Sigmoid colon (tissue), 7 donors: ENCODE measurements around the gene TRIO. TPM values are rescaled to one million over a fixed set of nuclear protein-coding genes. Genes with fewer than 3 reads are reported as not detected.

Experiments
- DNase-seq: peaks from one replicate; pipeline ENCODE4 v3.0.0-alpha.2; 2019
- H3K27ac ChIP-seq, 4 donors: fragments of 200-600 bp; sonication (generic); one replicate each; pipeline ENCODE4 v1.5.1; 2016 to 2019; ENCODE audit warnings: mild to moderate bottlenecking in 1 of 4
- H3K27me3 ChIP-seq, 3 donors: fragments of 200-600 bp; sonication (generic); one replicate each; pipeline ENCODE4 v1.5.1; 2019; ENCODE audit warnings: mild to moderate bottlenecking in 1 of 3
- H3K36me3 ChIP-seq, 4 donors: fragments of 200-600 bp; sonication (generic); one replicate each; pipeline ENCODE4 v1.5.1; 2016 to 2019
- H3K4me1 ChIP-seq, 4 donors: fragments of 200-600 bp; sonication (generic); one replicate each; pipeline ENCODE4 v1.5.1; 2017 to 2019
- H3K4me3 ChIP-seq, 4 donors: fragments of 200-600 bp; sonication (generic); one replicate each; pipeline ENCODE4 v1.5.1; 2017 to 2019; ENCODE audit warnings: mild to moderate bottlenecking in 2 of 4, moderate library complexity in 1 of 4
- H3K9me3 ChIP-seq, 4 donors: fragments of 200-600 bp in 3 of 4; sonication (generic) in 3 of 4; one replicate each; pipeline versions ENCODE4 v1.5.1 to v1.6.1; 2013 to 2019
- CTCF ChIP-seq, 4 experiments: fragments of 450-650 bp in 3 of 4; fragments of 200-600 bp in 1 of 4; IDR thresholded peaks; one replicate each; pipeline ENCODE4 v1.5.1; 2016 to 2019; ENCODE audit warnings: antibody characterized with exemption in 4 of 4, mild to moderate bottlenecking in 3 of 4, moderate library complexity in 2 of 4
- EP300 ChIP-seq, 4 donors: sonication (generic); formaldehyde crosslinking; IDR thresholded peaks; one replicate each; pipeline ENCODE4 v1.6.1; 2017; ENCODE audit warnings: antibody characterized with exemption in 4 of 4
- POLR2A ChIP-seq, 2 donors: fragments of 450-650 bp; IDR thresholded peaks; one replicate each; pipeline ENCODE4 v1.6.1; 2016; ENCODE audit warnings: antibody characterized with exemption in 2 of 2, mild to moderate bottlenecking in 2 of 2, moderate library complexity in 2 of 2
- POLR2AphosphoS5 ChIP-seq, 4 donors: sonication (generic); formaldehyde crosslinking; IDR thresholded peaks; one replicate each; pipeline ENCODE4 v1.6.1; 2017; ENCODE audit warnings: antibody characterized with exemption in 4 of 4
- WGBS, 2 donors: extraction: QIAGEN DNeasy Blood & Tissue Kit; methylation state at CpG; one replicate each; pipeline ENCODE4 v1.1.7; 2013; 5-methylcytosine and 5-hydroxymethylcytosine counted together
- intact Hi-C: fragments of 100-400 bp; cut with DNase I; formaldehyde crosslinking; loops from one replicate; pipeline ENCODE4 v1.15.1; 2023
- polyA plus RNA-seq, 3 donors: library from polyadenylated mRNA; stranded (reverse); fragments of 200-250 nt; gene quantifications; one replicate each; pipeline ENCODE4 v1.2.3, GENCODE V29; 2013
- total RNA-seq, 4 donors: library from RNA; depleted of rRNA; stranded (reverse); fragments of >200 nt; gene quantifications; one replicate each; pipeline ENCODE4 v1.1.0, GENCODE V29; 2016
- donor health status: healthy with polysubstance abuse.
- donor health status: Bipolar disorder and iron deficiency.
- donor health status: healthy.

Gene TRIO
- total and polyA plus RNA-seq, 7 donors: 34.8 to 300 (median 119) TPM

GRCh38 chr5:14269395-14269794 is 126.3 kb downstream of the TRIO start:
- H3K36me3 ChIP-seq: peaks cover 0 to 12% (median 4%) of the 10 kb centered on the region in 4 donors
- TF ChIP-seq POLR2AphosphoS5 (IDR thresholded peaks at IDR 0.05): no peak
- TF ChIP-seq EP300 (IDR thresholded peaks at IDR 0.05): no peak
- TF ChIP-seq POLR2A (IDR thresholded peaks at IDR 0.05): no peak
- no peak for TF ChIP-seq CTCF (IDR thresholded peaks at IDR 0.05)
- WGBS, 2 donors: 12 to 66% methylated on average over 2 of the region's 2 CpGs
- no peaks in the 10 kb centered on the region for H3K9me3 ChIP-seq
- peak overlapping the region; percentile 58 to 82 (median 70) for H3K27ac ChIP-seq
- H3K4me1 ChIP-seq: peaks cover 0 to 79% (median 69%) of the 10 kb centered on the region in 4 donors
- intact Hi-C loops: no loop called here
- DNase-seq: no peak
- no peak overlapping the region for H3K4me3 ChIP-seq
- H3K27me3 ChIP-seq: no peaks in the 10 kb centered on the region

GRCh38 chr5:14270209-14270702 is 127.1 kb downstream of the TRIO start:
- no peak overlapping the region for H3K4me3 ChIP-seq
- intact Hi-C loops: loop anchor here (1.0 to 5.0 kb wide), 2 partner anchors 162 to 283 kb away; no protein-coding TSS in a partner anchor
- H3K4me1 ChIP-seq: peaks cover 0 to 72% (median 63%) of the 10 kb centered on the region in 4 donors
- H3K27ac ChIP-seq: peak overlapping the region; percentile 58 to 82 (median 70)
- H3K27me3 ChIP-seq: no peaks in the 10 kb centered on the region
- H3K9me3 ChIP-seq: no peaks in the 10 kb centered on the region
- 12 to 26% methylated on average over 3 of the region's 3 CpGs for WGBS, 2 donors
- peaks cover 0 to 12% (median 4%) of the 10 kb centered on the region in 4 donors for H3K36me3 ChIP-seq
- no peak for DNase-seq
- peak in 2 of 4 donors; percentile 13 to 42 for TF ChIP-seq POLR2AphosphoS5 (IDR thresholded peaks at IDR 0.05)
- TF ChIP-seq POLR2A (IDR thresholded peaks at IDR 0.05): no peak
- TF ChIP-seq CTCF (IDR thresholded peaks at IDR 0.05): peak; percentile 67 to 87 (median 78)
- no peak for TF ChIP-seq EP300 (IDR thresholded peaks at IDR 0.05)

GRCh38 chr5:14272548-14273205 is 129.5 kb downstream of the TRIO start:
- TF ChIP-seq CTCF (IDR thresholded peaks at IDR 0.05) (no peak), POLR2A (IDR thresholded peaks at IDR 0.05) (no peak), POLR2AphosphoS5 (IDR thresholded peaks at IDR 0.05) (no peak), EP300 (IDR thresholded peaks at IDR 0.05) (no peak)
- peaks cover 0 to 12% (median 4%) of the 10 kb centered on the region in 4 donors for H3K36me3 ChIP-seq
- H3K4me3 ChIP-seq: no peak overlapping the region
- peak overlapping the region in 3 of 4 donors; percentile 3 to 82 (median 78) for H3K27ac ChIP-seq
- intact Hi-C loops: loop anchor here (5.0 kb wide), 1 partner anchor 285 kb away; no protein-coding TSS in a partner anchor
- no peaks in the 10 kb centered on the region for H3K9me3 ChIP-seq
- H3K4me1 ChIP-seq: peaks cover 0 to 56% (median 49%) of the 10 kb centered on the region in 4 donors
- no peaks in the 10 kb centered on the region for H3K27me3 ChIP-seq
- no peak for DNase-seq
- 54 to 75% methylated on average over 4 of the region's 4 CpGs for WGBS, 2 donors

- no peak for TF ChIP-seq POLR2AphosphoS5 (IDR thresholded peaks at IDR 0.05)
- TF ChIP-seq EP300 (IDR thresholded peaks at IDR 0.05): no peak
- no peak for TF ChIP-seq POLR2A (IDR thresholded peaks at IDR 0.05)
- H3K36me3 ChIP-seq: peaks cover 0 to 12% (median 4%) of the 10 kb centered on the region in 4 donors
- H3K4me1 ChIP-seq: peaks cover 0 to 56% (median 43%) of the 10 kb centered on the region in 4 donors
- WGBS, 2 donors: 82 to 89% methylated on average over 7 of the region's 7 CpGs
- no peak for DNase-seq
- H3K9me3 ChIP-seq: no peaks in the 10 kb centered on the region
- peak overlapping the region in 2 of 4 donors; percentile 78 to 82 for H3K27ac ChIP-seq
- intact Hi-C loops: loop anchor here (5.0 kb wide), 1 partner anchor 286 kb away; no protein-coding TSS in a partner anchor
- H3K27me3 ChIP-seq: no peaks in the 10 kb centered on the region
- no peak overlapping the region for H3K4me3 ChIP-seq
Observed at GRCh38 chr5:14273207-14273767, 130.1 kb downstream of the TRIO start.

GRCh38 chr5:14276380-14276779 is 133.2 kb downstream of the TRIO start:
- no peaks in the 10 kb centered on the region for H3K9me3 ChIP-seq
- no peak overlapping the region for H3K4me3 ChIP-seq
- no peak overlapping the region for H3K27ac ChIP-seq
- H3K27me3 ChIP-seq: no peaks in the 10 kb centered on the region
- TF ChIP-seq POLR2A (IDR thresholded peaks at IDR 0.05) (no peak), POLR2AphosphoS5 (IDR thresholded peaks at IDR 0.05) (no peak), CTCF (IDR thresholded peaks at IDR 0.05) (no peak), EP300 (IDR thresholded peaks at IDR 0.05) (no peak)
- 90 to 92% methylated on average over 9 of the region's 9 CpGs for WGBS, 2 donors
- peaks cover 0 to 11% (median 2%) of the 10 kb centered on the region in 4 donors for H3K36me3 ChIP-seq
- intact Hi-C loops: no loop called here
- peaks cover 0 to 30% (median 18%) of the 10 kb centered on the region in 4 donors for H3K4me1 ChIP-seq
- no peak for DNase-seq
